SIG-M5 (cell line): ENCODE measurements around the gene BTBD10.

ENCODE experiments used
- DNase-seq: peaks from one replicate; lab custom pipeline; 2025; lab: John Stamatoyannopoulos, UW

BTBD10 gene

DNA sequence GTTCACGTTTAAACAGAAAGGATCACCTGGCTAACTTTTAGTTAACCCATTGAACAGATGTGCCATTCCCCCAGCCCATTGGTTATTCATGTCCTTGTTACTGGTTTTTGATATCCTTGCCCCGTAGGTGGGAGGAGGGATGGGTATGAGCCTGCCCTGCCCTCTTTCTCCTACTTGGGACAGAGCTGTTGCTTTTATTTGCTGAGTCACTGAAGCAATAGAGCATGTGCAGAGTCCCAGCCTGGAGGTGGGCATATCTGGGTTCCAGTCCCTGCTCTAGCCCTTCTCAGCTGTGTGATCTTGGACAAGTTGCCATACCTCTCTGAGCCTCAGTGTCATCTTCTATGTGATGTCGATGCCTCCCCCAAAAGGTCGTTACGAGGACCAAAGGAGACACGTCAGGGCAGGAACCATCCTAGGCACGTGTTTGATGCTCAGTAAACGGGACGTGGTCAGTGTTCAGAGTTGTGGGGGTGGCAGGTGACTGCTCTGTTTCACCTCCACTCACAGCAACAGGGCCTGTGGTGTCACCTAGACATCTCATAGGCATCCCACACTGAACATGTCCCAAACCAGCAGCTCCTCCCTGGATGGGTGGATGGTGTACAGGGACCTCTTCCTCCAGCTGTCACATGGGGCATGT is 124.5 kb downstream of the BTBD10 start:
- no peak for DNase-seq

DNA sequence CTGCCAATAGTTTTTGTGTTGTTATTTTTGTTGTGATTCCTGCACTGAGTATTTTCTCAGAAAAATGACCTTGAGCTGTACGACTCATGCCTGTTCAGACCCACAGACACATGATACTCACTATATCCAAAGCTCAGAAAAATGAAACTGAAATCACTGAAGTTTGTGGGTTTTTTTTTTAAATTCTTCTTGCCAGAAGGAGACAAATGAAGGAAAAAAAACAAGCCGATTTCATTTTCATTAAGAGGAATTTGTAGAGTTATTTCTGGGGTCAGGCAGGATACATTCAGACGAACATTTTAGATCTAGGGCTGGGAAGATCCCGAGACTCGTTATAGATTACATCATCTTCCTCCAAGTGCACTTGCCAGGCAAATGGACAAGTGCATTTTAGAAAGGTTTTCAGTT is 125.0 kb downstream of the BTBD10 start:
- no peak for DNase-seq
